SIG-M5 treated with dmso at 0.1 percent for 504 hours (cell line): ENCODE measurements around the gene CAPZB.
A peak's percentile ranks its signal among the peaks of the same experiment; 100 is the strongest.
"Not testable (repeated sequence)": the region's sequence is repeated elsewhere in the genome, so short reads cannot be mapped to it uniquely, and the experiment has no call there.

Experiments used
- DNase-seq: peaks from one replicate; lab custom pipeline; 2025; ENCODE audit not compliant: unreplicated experiment; lab: John Stamatoyannopoulos, UW

The CAPZB gene

GRCh38 chr1:19499887-19500286, 14.5 kb upstream of the CAPZB start:
- not testable (repeated sequence) for DNase-seq

- not testable (repeated sequence) for DNase-seq
Measured at GRCh38 chr1:19497443-19497842, 12.1 kb upstream of the CAPZB start.

- DNase-seq = no peak
Measured at GRCh38 chr1:19496527-19496874, 11.2 kb upstream of the CAPZB start.

- DNase-seq = no peak
Measured at GRCh38 chr1:19495799-19496526, 10.6 kb upstream of the CAPZB start.

DNA sequence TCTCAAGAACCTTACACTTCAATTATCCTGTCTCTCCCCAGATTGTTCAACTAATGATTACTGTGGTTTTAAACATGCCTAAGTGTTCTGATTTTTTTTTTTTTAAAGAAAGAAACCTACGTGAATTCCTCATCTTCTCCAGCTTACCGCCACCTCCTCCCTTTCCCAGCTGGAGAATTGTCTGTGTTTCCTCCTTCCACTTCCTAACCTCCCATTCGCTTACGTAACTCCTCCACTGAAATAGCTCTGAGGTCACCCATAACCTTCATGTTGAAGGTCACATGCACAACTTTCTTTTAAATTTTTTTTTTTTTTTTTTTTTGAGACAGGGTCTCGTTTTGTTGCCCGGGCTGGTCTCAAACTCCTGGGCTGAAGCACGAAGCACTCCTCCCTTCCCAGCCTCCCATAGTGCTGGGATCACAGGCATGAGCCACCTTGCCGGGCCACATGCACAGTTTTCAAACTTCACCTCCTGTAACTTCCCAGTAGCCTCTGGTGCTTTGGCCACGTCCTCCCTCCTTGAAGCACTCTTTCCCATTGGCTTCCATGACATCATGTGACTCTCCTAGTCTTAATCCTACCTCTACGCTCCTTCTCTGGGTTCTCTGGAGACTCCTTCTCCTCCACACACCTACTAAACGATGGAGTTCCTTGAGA, 9.8 kb upstream of the CAPZB start:
- DNase-seq = no peak

GRCh38 chr1:19493547-19493946, 8.2 kb upstream of the CAPZB start:
- DNase-seq = no peak

DNA sequence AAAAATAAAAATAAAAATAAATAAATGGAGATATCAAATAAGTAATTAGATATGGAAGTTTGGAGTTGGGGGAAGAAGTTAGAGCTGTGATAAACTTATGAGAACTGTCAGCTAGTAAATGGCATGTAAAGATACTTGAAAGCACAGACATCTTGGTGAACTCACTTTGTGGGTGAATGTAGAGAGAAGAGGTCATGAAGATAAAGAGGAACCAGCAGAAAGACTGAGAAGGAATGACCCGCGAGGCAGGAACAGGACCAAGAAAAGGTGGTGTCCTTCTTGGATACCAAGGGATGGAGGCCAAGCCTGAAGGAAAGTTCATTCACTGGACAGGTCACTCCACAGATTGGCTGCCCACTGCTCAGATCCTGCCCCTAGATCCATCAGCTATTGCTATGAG, 4.7 kb upstream of the CAPZB start:
- no peak for DNase-seq

DNA sequence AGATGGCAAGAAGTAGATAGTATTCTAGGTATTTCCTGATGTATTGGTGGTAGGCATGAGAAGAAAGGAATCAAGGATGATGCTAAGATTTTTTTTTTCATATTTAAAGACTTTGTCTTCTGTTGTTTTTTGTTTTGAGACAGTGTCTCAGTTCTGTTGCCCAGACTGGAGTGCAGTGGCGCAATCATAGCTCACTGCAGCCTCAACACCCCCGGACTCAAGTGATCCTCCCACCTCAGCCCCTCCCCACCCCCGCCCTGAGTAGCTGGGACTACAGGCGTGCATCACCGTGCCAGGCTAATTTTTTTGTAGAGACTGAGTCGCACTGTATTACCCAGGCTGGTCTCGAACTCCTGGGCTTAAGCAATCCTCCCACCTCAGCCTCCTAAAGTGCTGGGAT, 2.8 kb upstream of the CAPZB start:
- no peak for DNase-seq

- DNase-seq = no peak
Measured at GRCh38 chr1:19484798-19485361, 459 bp downstream of the CAPZB start.

GRCh38 chr1:19484338-19484797, 971 bp downstream of the CAPZB start:
- no peak for DNase-seq

- no peak for DNase-seq
Measured at GRCh38 chr1:19483691-19484090, 1.6 kb downstream of the CAPZB start.

- DNase-seq = no peak
Measured at GRCh38 chr1:19483261-19483660, 2.1 kb downstream of the CAPZB start.

- DNase-seq = no peak
Measured at GRCh38 chr1:19481826-19482398, 3.4 kb downstream of the CAPZB start.

DNA sequence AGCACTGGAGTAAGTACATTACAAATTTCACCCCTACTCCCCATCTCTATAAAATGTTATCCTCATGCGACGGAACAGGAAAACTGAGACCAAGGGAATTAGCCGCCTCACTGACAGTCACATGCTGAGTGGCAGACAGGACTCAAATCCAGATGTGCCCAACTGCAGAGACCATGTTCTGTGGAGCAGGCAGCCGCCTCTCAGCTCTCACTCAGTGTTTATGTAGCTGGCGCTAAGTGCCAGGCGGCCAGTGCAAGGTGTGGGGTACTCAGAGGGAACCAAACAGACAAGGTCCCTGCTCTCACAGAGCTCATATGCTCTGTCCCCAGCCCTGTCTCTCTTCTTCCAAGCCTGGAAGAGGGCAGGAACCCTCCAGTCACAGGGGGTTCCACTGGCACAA, 5.1 kb downstream of the CAPZB start:
- no peak for DNase-seq

DNA sequence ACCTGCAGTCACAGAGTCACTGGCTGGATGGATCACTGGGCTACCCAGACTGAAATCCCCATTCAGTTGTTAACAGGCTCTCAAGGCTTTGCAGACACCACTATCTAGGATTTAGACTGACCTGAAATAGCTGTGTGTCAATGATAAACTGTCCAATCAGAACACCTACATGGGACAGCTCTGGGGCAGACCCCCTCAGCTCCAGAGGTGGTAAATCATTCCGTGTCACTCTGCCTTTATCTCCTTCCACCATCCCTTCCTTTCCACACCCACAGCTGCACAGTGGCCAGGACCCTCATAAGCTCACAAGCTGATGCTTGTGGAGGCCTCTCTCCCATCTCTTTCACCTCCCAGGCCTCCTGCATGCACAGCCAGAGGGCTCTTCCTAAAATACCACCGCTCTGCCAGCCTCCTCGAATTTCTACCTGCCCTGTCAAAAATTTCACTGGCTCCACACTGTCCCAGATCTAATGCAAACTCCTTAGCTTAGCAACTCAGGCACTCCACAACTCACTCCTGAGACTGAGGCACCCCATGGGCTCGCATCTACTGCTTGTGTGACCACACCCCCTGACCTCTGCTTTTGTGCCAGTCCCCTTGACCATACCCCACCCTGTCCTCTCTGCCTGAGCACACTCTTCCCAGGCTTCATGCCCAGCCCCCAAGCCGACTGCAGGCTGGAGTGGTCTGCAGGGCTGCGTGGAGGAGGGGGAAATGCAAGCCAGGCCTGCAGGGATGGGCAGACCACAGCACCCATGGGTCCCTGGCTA, 5.8 kb downstream of the CAPZB start:
- no peak for DNase-seq

DNA sequence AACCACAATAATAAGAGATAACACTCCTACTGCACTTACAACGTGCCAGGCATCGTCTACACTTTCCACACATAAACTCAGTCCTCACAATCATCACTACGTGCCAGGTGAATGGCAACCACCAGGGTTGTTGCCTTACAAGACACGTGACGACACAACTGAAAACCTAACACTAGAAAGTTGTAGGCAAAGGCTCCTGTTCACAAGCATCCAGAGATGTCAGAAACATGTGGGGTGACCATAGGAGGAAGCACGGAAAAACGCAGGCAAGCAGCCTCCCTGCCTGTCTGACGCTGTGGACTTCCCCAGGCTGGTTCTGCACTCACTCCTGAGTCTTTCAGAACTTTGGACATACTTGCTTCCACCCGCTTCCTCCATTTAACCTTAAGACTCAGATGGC, 7.0 kb downstream of the CAPZB start:
- no peak for DNase-seq

GRCh38 chr1:19477284-19478249, 7.8 kb downstream of the CAPZB start:
- peak; percentile 76 for DNase-seq

GRCh38 chr1:19476450-19477190, 8.7 kb downstream of the CAPZB start:
- DNase-seq = peak; percentile 86

DNA sequence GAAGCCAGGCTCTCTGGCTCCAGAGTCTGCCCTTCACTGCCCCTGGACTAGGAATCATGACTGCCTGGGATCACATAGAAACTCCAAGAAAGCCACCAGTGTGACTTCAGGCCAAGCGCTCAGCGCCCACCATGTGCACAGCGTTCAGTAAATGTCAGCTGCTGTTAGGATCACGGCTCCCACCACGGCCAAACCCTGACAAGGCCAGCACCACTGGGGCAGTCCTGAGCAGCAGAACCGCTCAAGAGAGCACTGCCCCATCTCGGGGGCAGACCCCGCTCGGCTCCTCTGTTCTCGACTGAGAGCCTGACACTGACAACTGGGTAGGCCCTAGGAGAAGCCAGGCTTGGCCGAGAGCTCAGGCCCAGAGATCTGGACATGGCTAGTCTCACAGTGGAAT, 10.0 kb downstream of the CAPZB start:
- no peak for DNase-seq

DNA sequence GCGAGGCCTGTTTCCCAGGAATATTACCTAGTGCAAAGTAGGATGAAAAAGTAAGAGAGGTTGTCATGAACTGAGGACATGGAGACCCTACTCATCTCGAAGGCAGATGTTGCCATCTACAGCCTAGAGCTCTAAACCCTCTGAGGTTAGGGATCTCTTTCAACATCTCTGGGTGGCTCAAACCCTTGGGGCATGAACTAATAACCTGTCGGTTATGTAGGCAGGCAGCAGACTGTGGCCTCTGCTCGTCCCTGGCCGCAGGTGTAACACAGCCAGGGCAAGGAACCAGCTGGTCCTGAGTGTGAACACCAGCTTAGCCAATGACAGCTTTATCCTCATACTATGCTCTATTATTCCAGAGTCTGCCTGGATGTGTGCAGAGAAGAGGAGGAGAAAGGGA, 13.2 kb downstream of the CAPZB start:
- no peak for DNase-seq
